Astrocyte of the spinal cord (primary cell): ENCODE results near the gene AGAP1.

ENCODE experiments used
- DNase-seq: peaks from one replicate; pipeline ENCODE4 v3.0.0; 2011; ENCODE audit warnings: low read depth, low spot score
- H3K4me3 ChIP-seq: 2 replicates; pipeline ENCODE4 v1.5.1; 2011; ENCODE audit warnings: low read depth, mild to moderate bottlenecking, low read length, moderate library complexity
- CTCF ChIP-seq: IDR thresholded peaks from 2 replicates; pipeline ENCODE4 v1.5.1; 2012; ENCODE audit warnings: low read depth, mild to moderate bottlenecking, low read length, inconsistent platforms
- in situ Hi-C: cut with HindIII; loops from 2 replicates; pipeline ENCODE4 v1.10.0; 2017; ENCODE audit warnings: low sequenced_read_pairs

AGAP1 gene

GRCh38 chr2:235706506-235706905, 212.7 kb downstream of the AGAP1 start:
- DNase-seq: no peak
- TF ChIP-seq CTCF: no peak
- no peak overlapping the region for H3K4me3 ChIP-seq
- in situ Hi-C loops: no loop called here

GRCh38 chr2:235707411-235708096, 213.7 kb downstream of the AGAP1 start:
- in situ Hi-C loops: no loop called here
- no peak for DNase-seq
- H3K4me3 ChIP-seq: no peak overlapping the region
- no peak for TF ChIP-seq CTCF

GRCh38 chr2:235709124-235709813, 215.4 kb downstream of the AGAP1 start:
- DNase-seq: no peak
- no peak for TF ChIP-seq CTCF

GRCh38 chr2:235709969-235710879, 216.4 kb downstream of the AGAP1 start:
- in situ Hi-C loops: no loop called here
- no peak overlapping the region for H3K4me3 ChIP-seq
- no peak for DNase-seq
- no peak for TF ChIP-seq CTCF

More at GRCh38 chr2:235709124-235709813, 215.4 kb downstream of the AGAP1 start:
- no peak overlapping the region for H3K4me3 ChIP-seq
- in situ Hi-C loops: no loop called here

GRCh38 chr2:235710933-235711332, 217.1 kb downstream of the AGAP1 start:
- H3K4me3 ChIP-seq: no peak overlapping the region
- in situ Hi-C loops: no loop called here
- no peak for TF ChIP-seq CTCF
- DNase-seq: no peak

GRCh38 chr2:235711527-235711926, 217.7 kb downstream of the AGAP1 start:
- H3K4me3 ChIP-seq: no peak overlapping the region
- DNase-seq: no peak
- no peak for TF ChIP-seq CTCF
- in situ Hi-C loops: no loop called here
